H9 (cell line): ENCODE measurements around the gene PHF21B. TPM values are rescaled to one million over a fixed set of nuclear protein-coding genes. Genes with fewer than 3 reads are reported as not detected.

Experiments used
- DNase-seq: peaks from one replicate; pipeline ENCODE4 v3.0.0-alpha.2; 2017
- H2AFZ ChIP-seq: one replicate; pipeline ENCODE4 v1.6.1; 2013; ENCODE audit warnings: mild to moderate bottlenecking, low read length, control low read depth, moderate library complexity
- H2AK5ac ChIP-seq: 2 replicates; pipeline ENCODE4 v1.6.1; 2013; ENCODE audit warnings: low read length, control low read depth, mixed read lengths; ENCODE audit not compliant: insufficient read length
- H2BK120ac ChIP-seq: one replicate; pipeline ENCODE4 v1.6.1; 2013; ENCODE audit warnings: low read depth, mild to moderate bottlenecking, low read length, control low read depth, inconsistent platforms; ENCODE audit not compliant: poor library complexity, severe bottlenecking
- H2BK12ac ChIP-seq: 2 replicates; pipeline ENCODE4 v1.6.1; 2013; ENCODE audit warnings: low read length, control low read depth, mixed read lengths, low read depth; ENCODE audit not compliant: insufficient read length
- H2BK15ac ChIP-seq: 2 replicates; pipeline ENCODE4 v1.6.1; 2013; ENCODE audit warnings: low read depth, low read length, control low read depth
- H2BK20ac ChIP-seq: one replicate; pipeline ENCODE4 v1.6.1; 2013; ENCODE audit warnings: low read depth, mild to moderate bottlenecking, low read length, control low read depth, inconsistent platforms; ENCODE audit not compliant: poor library complexity, severe bottlenecking
- H2BK5ac ChIP-seq: 2 replicates; pipeline ENCODE4 v1.6.1; 2013; ENCODE audit warnings: low read length, control low read depth, mixed read lengths; ENCODE audit not compliant: insufficient read length
- H3K14ac ChIP-seq: 2 replicates; pipeline ENCODE4 v1.6.1; 2013; ENCODE audit warnings: low read length, control low read depth; ENCODE audit not compliant: insufficient read depth
- H3K18ac ChIP-seq: 2 replicates; pipeline ENCODE4 v1.6.1; 2013; ENCODE audit warnings: low read depth, mild to moderate bottlenecking, mixed read lengths, low read length, control low read depth; ENCODE audit not compliant: insufficient read length
- H3K23ac ChIP-seq: 2 replicates; pipeline ENCODE4 v1.6.1; 2013; ENCODE audit warnings: low read length, control low read depth, mixed read lengths, low read depth; ENCODE audit not compliant: insufficient read length
- H3K23me2 ChIP-seq: 2 replicates; pipeline ENCODE4 v1.6.1; 2013; ENCODE audit warnings: low read depth, mild to moderate bottlenecking, mixed read lengths, low read length, control low read depth; ENCODE audit not compliant: insufficient read length, poor library complexity, severe bottlenecking
- H3K27ac ChIP-seq: 2 replicates; pipeline ENCODE4 v1.5.1; 2013; ENCODE audit warnings: low read length, control low read depth, mixed read lengths, low read depth; ENCODE audit not compliant: insufficient read length
- H3K27me3 ChIP-seq: 2 replicates; pipeline ENCODE4 v1.6.1; 2013; ENCODE audit warnings: low read length, control low read depth, inconsistent platforms; ENCODE audit not compliant: insufficient read depth
- H3K4ac ChIP-seq: 2 replicates; pipeline ENCODE4 v1.6.1; 2013; ENCODE audit warnings: low read depth, mild to moderate bottlenecking, control low read depth, inconsistent platforms, low read length, moderate library complexity
- H3K4me1 ChIP-seq: 2 replicates; pipeline ENCODE4 v1.6.1; 2013; ENCODE audit warnings: low read length, control low read depth, inconsistent platforms; ENCODE audit not compliant: insufficient read depth
- H3K4me2 ChIP-seq: 2 replicates; pipeline ENCODE4 v1.6.1; 2013; ENCODE audit warnings: low read length, control low read depth, mixed read lengths; ENCODE audit not compliant: insufficient read length, insufficient read depth
- H3K56ac ChIP-seq: 2 replicates; pipeline ENCODE4 v1.6.1; 2013; ENCODE audit warnings: low read depth, mild to moderate bottlenecking, mixed read lengths, low read length, control low read depth; ENCODE audit not compliant: insufficient read length
- H3K79me1 ChIP-seq: 2 replicates; pipeline ENCODE4 v1.6.1; 2013; ENCODE audit warnings: low read depth, mild to moderate bottlenecking, moderate library complexity, low read length, control low read depth, inconsistent platforms; ENCODE audit not compliant: insufficient read depth, poor library complexity, severe bottlenecking
- H3K79me2 ChIP-seq: 2 replicates; pipeline ENCODE4 v1.6.1; 2013; ENCODE audit warnings: low read length, control low read depth, inconsistent platforms; ENCODE audit not compliant: insufficient read depth
- H3K9ac ChIP-seq: 2 replicates; pipeline ENCODE4 v1.6.1; 2013; ENCODE audit warnings: low read length, control low read depth, mixed read lengths; ENCODE audit not compliant: insufficient read length; ENCODE audit errors: extremely low read depth
- H3K9me3 ChIP-seq: one replicate; pipeline ENCODE4 v1.6.1; 2013; ENCODE audit warnings: low read depth, low read length, inconsistent platforms; ENCODE audit not compliant: control insufficient read depth
- H3T11ph ChIP-seq: one replicate; pipeline ENCODE4 v1.6.1; 2013; ENCODE audit warnings: mild to moderate bottlenecking, low read length, control low read depth, inconsistent platforms
- H4K20me1 ChIP-seq: one replicate; pipeline ENCODE4 v1.6.1; 2013; ENCODE audit not compliant: control insufficient read depth, insufficient read length, insufficient read depth
- H4K5ac ChIP-seq: 2 replicates; pipeline ENCODE4 v1.6.1; 2013; ENCODE audit warnings: low read depth, mild to moderate bottlenecking, mixed read lengths, low read length, control low read depth; ENCODE audit not compliant: insufficient read length
- H4K8ac ChIP-seq: replicated peaks from 2 replicates; pipeline ENCODE4 v1.6.1; 2013; ENCODE audit warnings: low read length, control low read depth, mixed read lengths, low read depth; ENCODE audit not compliant: insufficient read length
- H4K91ac ChIP-seq: 2 replicates; pipeline ENCODE4 v1.6.1; 2013; ENCODE audit warnings: low read depth, mild to moderate bottlenecking, moderate library complexity, mixed read lengths, low read length, control low read depth; ENCODE audit not compliant: insufficient read length
- H3K27ac Mint-ChIP-seq, 3 experiments: 2 replicates in 2 of 3; 3 replicates in 1 of 3; pipeline ENCODE4 v1.8.0; 2020 to 2021; ENCODE audit warnings: mixed read lengths in 3 of 3, mild to moderate bottlenecking in 1 of 3, moderate library complexity in 1 of 3
- H3K27me3 Mint-ChIP-seq: 2 replicates; pipeline ENCODE4 v1.8.0; 2021; ENCODE audit warnings: low read depth, mild to moderate bottlenecking, moderate library complexity, mixed read lengths
- H3K36me3 Mint-ChIP-seq, 3 experiments: 2 replicates in 2 of 3; 3 replicates in 1 of 3; pipeline ENCODE4 v1.8.0; 2020 to 2021; ENCODE audit warnings: low read depth in 3 of 3, mixed read lengths in 3 of 3; ENCODE audit not compliant: insufficient read depth in 1 of 3
- H3K4me1 Mint-ChIP-seq, 2 experiments: 2 replicates each; pipeline ENCODE4 v1.8.0; 2020; ENCODE audit warnings: mixed read lengths in 2 of 2
- H3K4me3 Mint-ChIP-seq, 2 experiments: 2 replicates in 1 of 2; 3 replicates in 1 of 2; pipeline ENCODE4 v1.8.0; 2020 to 2021; ENCODE audit warnings: mild to moderate bottlenecking in 2 of 2, mixed read lengths in 2 of 2, moderate library complexity in 1 of 2
- H3K9me3 Mint-ChIP-seq, 2 experiments: 2 replicates in 1 of 2; 3 replicates in 1 of 2; pipeline ENCODE4 v1.8.0; 2020; ENCODE audit warnings: mild to moderate bottlenecking in 2 of 2, mixed read lengths in 2 of 2, moderate library complexity in 1 of 2
- WGBS: extraction: QIAGEN DNeasy Blood & Tissue Kit; methylation state at CpG from one replicate; pipeline ENCODE4 v1.1.7; 2013; ENCODE audit warnings: missing lambda C conversion rate, low lambda C conversion rate, mixed read lengths; ENCODE audit not compliant: insufficient read length; ENCODE audit errors: extremely low coverage; 5-methylcytosine and 5-hydroxymethylcytosine counted together
- total RNA-seq: library from RNA; stranded (reverse); gene quantifications from 2 replicates; pipeline ENCODE4 v1.2.1, GENCODE V29; 2021
- TF ChIP-seq, protein P1 (sequence below): fragments of 200-600 bp; sonication (generic); conservative IDR thresholded peaks from 3 replicates; pipeline ENCODE4 v1.8.0; 2021; ENCODE audit warnings: antibody characterized with exemption, mild to moderate bottlenecking

Gene PHF21B
- total RNA-seq, 1 experiment from 2014 or later, result 60.3 TPM

DNA sequence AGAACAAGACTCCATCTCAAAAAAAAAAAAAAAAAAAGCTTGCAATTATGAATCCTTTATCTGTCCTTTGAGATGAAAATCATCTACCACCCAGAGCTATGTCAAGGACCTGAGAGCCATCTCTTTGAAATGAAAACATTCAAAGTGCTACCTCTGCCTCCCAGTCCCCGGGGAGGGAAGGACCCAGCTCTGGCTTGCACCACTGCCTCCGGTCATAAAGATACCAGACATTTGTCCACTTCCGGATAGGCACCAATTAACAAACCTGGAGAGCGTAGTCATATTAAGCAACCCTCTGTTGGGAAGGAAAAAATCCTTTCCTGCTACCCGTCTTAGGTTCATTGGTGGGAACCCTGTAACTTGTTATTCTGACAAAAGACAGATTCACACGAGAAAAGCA is 158.9 kb downstream of the PHF21B start:
- Mint-ChIP-seq H3K4me1 (peaks cover 0 to 5% of the 10 kb centered on the region in 2 experiments), H3K4me3 (no peak overlapping the region), H3K27ac (no peak overlapping the region; a peak in 1 of 7 replicates), H3K36me3 (peaks cover 12 to 23% (median 16%) of the 10 kb centered on the region in 3 experiments; a peak in 6 of 7 replicates), H3K9me3 (no peaks in the 10 kb centered on the region), H3K27me3 (no peaks in the 10 kb centered on the region; the same call in 1 of the 2 replicates)
- H3K18ac ChIP-seq, result no peak overlapping the region
- no peak overlapping the region for H4K91ac ChIP-seq
- H3K14ac ChIP-seq, result no peak overlapping the region
- no peak overlapping the region for H2BK5ac ChIP-seq
- H3T11ph ChIP-seq, result no peak overlapping the region
- no peaks in the 10 kb centered on the region for H3K4me1 ChIP-seq
- no peak overlapping the region for H2BK12ac ChIP-seq
- no peaks in the 10 kb centered on the region for H3K79me1 ChIP-seq
- no peak overlapping the region for H3K56ac ChIP-seq
- whole genome bisulfite sequencing, result no CpG with 5 or more reads among the region's 6 CpGs
- H3K27ac ChIP-seq, result no peak overlapping the region
- H2BK120ac ChIP-seq, result no peak overlapping the region
- H3K4me2 ChIP-seq, result no peak overlapping the region
- no peak for DNase-seq
- H3K9ac ChIP-seq, result no peak overlapping the region
- no peak overlapping the region for H2AFZ ChIP-seq
- H4K5ac ChIP-seq, result no peak overlapping the region
- no peaks in the 10 kb centered on the region for H4K20me1 ChIP-seq
- no peaks in the 10 kb centered on the region for H3K79me2 ChIP-seq
- no peak overlapping the region for H2BK15ac ChIP-seq
- H3K9me3 ChIP-seq, result no peaks in the 10 kb centered on the region
- H3K23me2 ChIP-seq, result no peaks in the 10 kb centered on the region
- H3K4ac ChIP-seq, result no peak overlapping the region
- H4K8ac ChIP-seq, result no peak overlapping the region
- TF ChIP-seq, protein P1, sequence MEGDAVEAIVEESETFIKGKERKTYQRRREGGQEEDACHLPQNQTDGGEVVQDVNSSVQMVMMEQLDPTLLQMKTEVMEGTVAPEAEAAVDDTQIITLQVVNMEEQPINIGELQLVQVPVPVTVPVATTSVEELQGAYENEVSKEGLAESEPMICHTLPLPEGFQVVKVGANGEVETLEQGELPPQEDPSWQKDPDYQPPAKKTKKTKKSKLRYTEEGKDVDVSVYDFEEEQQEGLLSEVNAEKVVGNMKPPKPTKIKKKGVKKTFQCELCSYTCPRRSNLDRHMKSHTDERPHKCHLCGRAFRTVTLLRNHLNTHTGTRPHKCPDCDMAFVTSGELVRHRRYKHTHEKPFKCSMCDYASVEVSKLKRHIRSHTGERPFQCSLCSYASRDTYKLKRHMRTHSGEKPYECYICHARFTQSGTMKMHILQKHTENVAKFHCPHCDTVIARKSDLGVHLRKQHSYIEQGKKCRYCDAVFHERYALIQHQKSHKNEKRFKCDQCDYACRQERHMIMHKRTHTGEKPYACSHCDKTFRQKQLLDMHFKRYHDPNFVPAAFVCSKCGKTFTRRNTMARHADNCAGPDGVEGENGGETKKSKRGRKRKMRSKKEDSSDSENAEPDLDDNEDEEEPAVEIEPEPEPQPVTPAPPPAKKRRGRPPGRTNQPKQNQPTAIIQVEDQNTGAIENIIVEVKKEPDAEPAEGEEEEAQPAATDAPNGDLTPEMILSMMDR, result no peak
- no peak overlapping the region for H2BK20ac ChIP-seq
- no peaks in the 10 kb centered on the region for H3K27me3 ChIP-seq
- no peak overlapping the region for H3K23ac ChIP-seq
- H2AK5ac ChIP-seq, result no peak overlapping the region
